Measurements from ENCODE around the gene LNPK.
A peak's percentile ranks its signal among the peaks of the same experiment; 100 is the strongest.

The LNPK gene

GRCh38 chr2:176001916-176002687 lies at the start of gene LNPK:
Gene LNPK (minus strand): TSS chr2:176002267. CDS start chr2:175995584, 6,683 bp downstream.
- TF ChIP-seq CTCF (IDR thresholded peaks at IDR 0.05; ENCODE audit: insufficient read depth, missing control alignments): no peak
- no peak for FAIRE-seq
- peak; percentile 67 for DNase-seq (ENCODE audit: insufficient read length, low spot score)

GRCh38 chr2:176039375-176039774 lies 37.3 kb upstream of the LNPK start:
- DNase-seq (ENCODE audit: insufficient read length, low spot score) (no peak), FAIRE-seq (no peak)
- TF ChIP-seq CTCF (IDR thresholded peaks at IDR 0.05; ENCODE audit: insufficient read depth, missing control alignments): no peak

- no peak for TF ChIP-seq CTCF (IDR thresholded peaks at IDR 0.05; ENCODE audit: insufficient read depth, missing control alignments)
- FAIRE-seq: no peak
- DNase-seq (ENCODE audit: insufficient read length, low spot score): no peak
Measured at GRCh38 chr2:176038694-176039093, 36.6 kb upstream of the LNPK start.

GRCh38 chr2:176035013-176035691 lies 33.1 kb upstream of the LNPK start:
- DNase-seq (ENCODE audit: insufficient read length, low spot score) (no peak), FAIRE-seq (no peak)
- TF ChIP-seq CTCF (IDR thresholded peaks at IDR 0.05; ENCODE audit: insufficient read depth, missing control alignments): no peak

GRCh38 chr2:176027806-176028205 lies 25.7 kb upstream of the LNPK start:
- no peak for TF ChIP-seq CTCF (IDR thresholded peaks at IDR 0.05; ENCODE audit: insufficient read depth, missing control alignments)
- no peak for FAIRE-seq
- DNase-seq (ENCODE audit: insufficient read length, low spot score): no peak

- no peak for TF ChIP-seq CTCF (IDR thresholded peaks at IDR 0.05; ENCODE audit: insufficient read depth, missing control alignments)
Measured at GRCh38 chr2:176025932-176026331, 23.9 kb upstream of the LNPK start.

GRCh38 chr2:176024083-176024482 lies 22.0 kb upstream of the LNPK start:
- TF ChIP-seq CTCF (IDR thresholded peaks at IDR 0.05; ENCODE audit: insufficient read depth, missing control alignments): no peak
- FAIRE-seq (no peak), DNase-seq (ENCODE audit: insufficient read length, low spot score) (no peak)

More at GRCh38 chr2:176025932-176026331, 23.9 kb upstream of the LNPK start:
- FAIRE-seq (no peak), DNase-seq (ENCODE audit: insufficient read length, low spot score) (no peak)
